IMR-90 (cell line): ENCODE measurements around the gene FLII. TPM values are rescaled to one million over a fixed set of nuclear protein-coding genes. Genes with fewer than 3 reads are reported as not detected.

Experiments used
- ATAC-seq: fragments of 200-7000 bp; cut with Tn5 transposase; 2 replicates; pipeline ENCODE4 v1.9.1; 2020; ENCODE audit warnings: low read depth, mild to moderate bottlenecking, moderate library complexity
- BruUV-seq: library from RNA; stranded (reverse); fragments of 400-500 nt; replicated peaks from 2 replicates; lab custom pipeline; 2021; lab: Mats Ljungman, UMichigan
- CTCF ChIA-PET: fragments of 300-600 bp; formaldehyde crosslinking; extraction: SDS; loops from one replicate; lab custom pipeline; 2021; ENCODE audit warnings: antibody characterized with exemption; lab: Yijun Ruan, JAX
- POLR2A ChIA-PET: fragments of 300-600 bp; sonication (Branson Sonifier 250); formaldehyde crosslinking; loops from one replicate; lab custom pipeline; 2022; ENCODE audit warnings: antibody characterized with exemption; ENCODE audit not compliant: unreplicated experiment; lab: Charles Lee
- DNase-seq: peaks from one replicate; pipeline ENCODE4 v3.0.0; 2013
- H2AFZ ChIP-seq: replicated peaks from 2 replicates; pipeline ENCODE3; 2013; ENCODE audit warnings: low read length, mild to moderate bottlenecking; ENCODE audit not compliant: poor library complexity
- H2AK5ac ChIP-seq: 2 replicates; pipeline ENCODE4 v1.6.1; 2013; ENCODE audit warnings: low read depth, low read length, inconsistent platforms
- H2AK9ac ChIP-seq: replicated peaks from 2 replicates; pipeline ENCODE3; 2013; ENCODE audit warnings: mild to moderate bottlenecking, low read depth, low read length, moderate library complexity; ENCODE audit not compliant: poor library complexity
- H2BK120ac ChIP-seq: 2 replicates; pipeline ENCODE4 v1.6.1; 2013; ENCODE audit warnings: low read depth, low read length, inconsistent platforms
- H2BK15ac ChIP-seq: 3 replicates; pipeline ENCODE4 v1.6.1; 2013; ENCODE audit warnings: low read depth, low read length, inconsistent platforms
- H2BK20ac ChIP-seq: 2 replicates; pipeline ENCODE4 v1.6.1; 2013; ENCODE audit warnings: low read depth, mild to moderate bottlenecking, inconsistent platforms, low read length, moderate library complexity
- H2BK5ac ChIP-seq: 2 replicates; pipeline ENCODE4 v1.6.1; 2013; ENCODE audit warnings: mild to moderate bottlenecking, low read depth, low read length, inconsistent platforms; ENCODE audit not compliant: poor library complexity, severe bottlenecking
- H3K14ac ChIP-seq: replicated peaks from 2 replicates; pipeline ENCODE4 v1.6.1; 2013; ENCODE audit warnings: low read depth, low read length, inconsistent platforms
- H3K18ac ChIP-seq: 2 replicates; pipeline ENCODE4 v1.6.1; 2013; ENCODE audit warnings: low read depth, low read length, control low read depth
- H3K23ac ChIP-seq: 2 replicates; pipeline ENCODE4 v1.6.1; 2013; ENCODE audit warnings: low read depth, low read length, inconsistent platforms
- H3K27ac ChIP-seq: 2 replicates; pipeline ENCODE4 v1.5.1; 2013; ENCODE audit warnings: mild to moderate bottlenecking, control low read depth, low read length; ENCODE audit not compliant: insufficient read depth
- H3K27me3 ChIP-seq: 2 replicates; pipeline ENCODE4 v1.6.1; 2013; ENCODE audit warnings: low read length; ENCODE audit not compliant: control insufficient read depth, insufficient read depth
- H3K36me3 ChIP-seq: 2 replicates; pipeline ENCODE4 v1.6.1; 2013; ENCODE audit warnings: low read length, mixed read lengths; ENCODE audit not compliant: control insufficient read depth, insufficient read depth
- H3K4ac ChIP-seq: 2 replicates; pipeline ENCODE4 v1.6.1; 2013; ENCODE audit warnings: low read depth, low read length, inconsistent platforms
- H3K4me1 ChIP-seq: 2 replicates; pipeline ENCODE4 v1.6.1; 2013; ENCODE audit warnings: low read length, mixed read lengths; ENCODE audit not compliant: control insufficient read depth, insufficient read depth
- H3K4me2 ChIP-seq: 2 replicates; pipeline ENCODE4 v1.6.1; 2013; ENCODE audit warnings: low read depth, mild to moderate bottlenecking, control low read depth, low read length, moderate library complexity
- H3K4me3 ChIP-seq: 2 replicates; pipeline ENCODE4 v1.5.1; 2013; ENCODE audit warnings: low read depth, mild to moderate bottlenecking, control low read depth, low read length, moderate library complexity; ENCODE audit not compliant: insufficient read depth
- H3K56ac ChIP-seq: 2 replicates; pipeline ENCODE4 v1.6.1; 2013; ENCODE audit warnings: low read length, inconsistent platforms; ENCODE audit not compliant: insufficient read depth; ENCODE audit errors: extremely low read depth
- H3K79me1 ChIP-seq, 2 experiments: 2 replicates each; pipeline ENCODE4 v1.6.1; 2013; ENCODE audit warnings: low read length in 2 of 2, inconsistent platforms in 1 of 2, low read depth in 1 of 2
- H3K9ac ChIP-seq: 2 replicates; pipeline ENCODE4 v1.6.1; 2013; ENCODE audit warnings: low read depth, low read length, control low read depth
- H3K9me1 ChIP-seq: 2 replicates; pipeline ENCODE4 v1.6.1; 2013; ENCODE audit warnings: low read length, inconsistent platforms; ENCODE audit not compliant: insufficient read depth
- H3K9me3 ChIP-seq: 2 replicates; pipeline ENCODE4 v1.6.1; 2013; ENCODE audit warnings: low read length; ENCODE audit not compliant: control insufficient read depth, insufficient read depth
- H4K20me1 ChIP-seq: 2 replicates; pipeline ENCODE4 v1.6.1; 2013; ENCODE audit warnings: low read length, inconsistent platforms; ENCODE audit not compliant: insufficient read depth
- H4K5ac ChIP-seq: 2 replicates; pipeline ENCODE4 v1.6.1; 2013; ENCODE audit warnings: mild to moderate bottlenecking, low read depth, low read length, control low read depth
- H4K8ac ChIP-seq, 2 experiments: 2 replicates each; pipeline ENCODE4 v1.6.1; 2013; ENCODE audit warnings: low read depth in 2 of 2, low read length in 2 of 2, control low read depth in 1 of 2, inconsistent platforms in 1 of 2
- H4K91ac ChIP-seq: 2 replicates; pipeline ENCODE4 v1.6.1; 2013; ENCODE audit warnings: low read depth, low read length, inconsistent platforms; ENCODE audit not compliant: insufficient read depth
- BHLHE40 ChIP-seq: fragments of 150-350 bp; IDR thresholded peaks from 2 replicates; pipeline ENCODE4 v1.6.1; 2016; ENCODE audit warnings: mild to moderate bottlenecking, low read depth, low read length
- CEBPB ChIP-seq: IDR thresholded peaks from 2 replicates; pipeline ENCODE4 v1.6.1; 2012; ENCODE audit warnings: low read depth, low read length, improper control_type of control experiment
- CHD1 ChIP-seq: IDR thresholded peaks from 2 replicates; pipeline ENCODE4 v1.6.1; 2012; ENCODE audit warnings: low read depth, low read length, improper control_type of control experiment
- FOS ChIP-seq: fragments of 150-350 bp; IDR thresholded peaks from 2 replicates; pipeline ENCODE4 v1.6.1; 2016; ENCODE audit warnings: low read depth, low read length
- MAFK ChIP-seq: IDR thresholded peaks from 2 replicates; pipeline ENCODE4 v1.6.1; 2012; ENCODE audit warnings: low read depth, low read length, improper control_type of control experiment
- MAZ ChIP-seq: IDR thresholded peaks from 2 replicates; pipeline ENCODE4 v1.6.1; 2012; ENCODE audit warnings: low read depth, mild to moderate bottlenecking, low read length, improper control_type of control experiment, moderate library complexity, borderline replicate concordance
- MXI1 ChIP-seq: IDR thresholded peaks from 2 replicates; pipeline ENCODE4 v1.6.1; 2012; ENCODE audit warnings: low read depth, mild to moderate bottlenecking, low read length, moderate library complexity, borderline replicate concordance
- NFE2L2 ChIP-seq: fragments of 150-350 bp; IDR thresholded peaks from 2 replicates; pipeline ENCODE4 v1.6.1; 2016; ENCODE audit warnings: low read depth, mild to moderate bottlenecking, low read length
- POLR2A ChIP-seq: IDR thresholded peaks from 2 replicates; pipeline ENCODE4 v1.6.1; 2012; ENCODE audit warnings: mild to moderate bottlenecking, low read depth, low read length
- RAD21 ChIP-seq: IDR thresholded peaks from 2 replicates; pipeline ENCODE4 v1.6.1; 2012; ENCODE audit warnings: low read length, improper control_type of control experiment
- RCOR1 ChIP-seq: IDR thresholded peaks from 2 replicates; pipeline ENCODE4 v1.6.1; 2012; ENCODE audit warnings: mild to moderate bottlenecking, low read length, improper control_type of control experiment; ENCODE audit not compliant: insufficient replicate concordance
- RFX5 ChIP-seq: IDR thresholded peaks from 2 replicates; pipeline ENCODE4 v1.8.0; 2012; ENCODE audit warnings: low read depth, mild to moderate bottlenecking, low read length, moderate library complexity
- SMC3 ChIP-seq: fragments of 150-350 bp; IDR thresholded peaks from 2 replicates; pipeline ENCODE4 v1.6.1; 2016; ENCODE audit warnings: low read depth, mild to moderate bottlenecking, antibody characterized with exemption, low read length, moderate library complexity
- WGBS, 2 experiments: methylation state at CpG; one replicate each; pipeline versions ENCODE4 v1.1.5 to v1.1.7; 2013; ENCODE audit warnings: missing lambda C conversion rate in 2 of 2; ENCODE audit not compliant: insufficient read length in 1 of 2; ENCODE audit errors: extremely low coverage in 2 of 2; 5-methylcytosine and 5-hydroxymethylcytosine counted together
- dilution Hi-C: fragments of 300-500 bp; cut with HindIII; formaldehyde crosslinking; loops from one replicate; pipeline ENCODE4 v1.14.3; 2018; ENCODE audit warnings: low sequenced_read_pairs; ENCODE audit not compliant: unreplicated experiment
- in situ Hi-C: fragments of 300-500 bp; cut with MboI; formaldehyde crosslinking; loops from 3 replicates; pipeline ENCODE4 v1.14.3; 2019; ENCODE audit warnings: low sequenced_read_pairs, inconsistent platforms, mixed read lengths
- intact Hi-C: fragments of 100-400 bp; cut with micrococcal nuclease; formaldehyde crosslinking; loops from 2 replicates; pipeline ENCODE4 v1.10.0; 2022
- polyA plus RNA-seq, 3 experiments: library from polyadenylated mRNA; depleted of rRNA; stranded (reverse); fragments of >200 nt; gene quantifications; 2 replicates each; pipeline ENCODE4 v1.2.3, GENCODE V29; 2012; ENCODE audit warnings: low replicate concordance in 1 of 3
- total RNA-seq: library from RNA; depleted of rRNA; stranded (reverse); fragments of >200 nt; gene quantifications from 2 replicates; pipeline ENCODE4 v1.2.3, GENCODE V29; 2012
- TF ChIP-seq, protein P1 (sequence below): conservative IDR thresholded peaks from 2 replicates; pipeline ENCODE4 v1.5.1; 2012; ENCODE audit warnings: mild to moderate bottlenecking, low read depth, low read length, improper control_type of control experiment
- TF ChIP-seq, protein P2 (sequence below): fragments of 150-350 bp; IDR thresholded peaks from 2 replicates; pipeline ENCODE4 v1.6.1; 2016; ENCODE audit warnings: low read depth, mild to moderate bottlenecking, low read length, moderate library complexity, borderline replicate concordance

The FLII gene
- total and polyA plus RNA-seq, 2 of the 4 experiments (the other 2 are of a cell fraction), result 263 to 290 TPM

GRCh38 chr17:18231164-18231563, 27.4 kb downstream of the FLII start (continued):
- TF ChIP-seq MAZ (no peak), SMC3 (no peak), RFX5 (no peak)

GRCh38 chr17:18230288-18231141, 28.0 kb downstream of the FLII start:
- Histone ChIP-seq H3K4me3 (no peak overlapping the region), H2BK20ac (no peak overlapping the region), H4K5ac (no peak overlapping the region), H3K14ac (no peak overlapping the region), H2BK5ac (no peak overlapping the region), H3K36me3 (peaks cover 34% of the 10 kb centered on the region; the same call in 1 of the 2 replicates), H3K23ac (no peak overlapping the region), H3K18ac (no peak overlapping the region), H3K4me2 (no peak overlapping the region), H2AK5ac (no peak overlapping the region), H3K27me3 (no peaks in the 10 kb centered on the region), H3K4ac (no peak overlapping the region), H3K27ac (no peak overlapping the region), H4K8ac (no peak overlapping the region), H2BK120ac (no peak overlapping the region), H3K9me3 (no peaks in the 10 kb centered on the region), H2AFZ (no peak overlapping the region), H3K9ac (no peak overlapping the region), H3K79me1 (peaks cover 16 to 79% of the 10 kb centered on the region in 2 experiments), H3K9me1 (peaks cover 3% of the 10 kb centered on the region), H4K20me1 (peaks cover 61% of the 10 kb centered on the region), H4K91ac (no peak overlapping the region), H3K4me1 (peaks cover 10% of the 10 kb centered on the region), H3K56ac (no peak overlapping the region), H2AK9ac (peak overlapping the region; percentile 59), H2BK15ac (no peak overlapping the region)
- ATAC-seq (no peak), DNase-seq (no peak)
- WGBS, 2 experiments, result 76% methylated on average over 5 of the region's 14 CpGs; no CpG with 5 or more reads in 1 of the 2 experiments
- no TSS peak for BruUV-seq
- in situ Hi-C loops (no loop called here), intact Hi-C loops (no loop called here), dilution Hi-C loops (no loop called here)
- POLR2A ChIA-PET, result no interaction called here
- CTCF ChIA-PET, result no interaction called here
- TF ChIP-seq POLR2A, result no peak
- no peak for TF ChIP-seq NFE2L2
- TF ChIP-seq CEBPB, result no peak
- TF ChIP-seq BHLHE40, result no peak
- TF ChIP-seq, protein P1, sequence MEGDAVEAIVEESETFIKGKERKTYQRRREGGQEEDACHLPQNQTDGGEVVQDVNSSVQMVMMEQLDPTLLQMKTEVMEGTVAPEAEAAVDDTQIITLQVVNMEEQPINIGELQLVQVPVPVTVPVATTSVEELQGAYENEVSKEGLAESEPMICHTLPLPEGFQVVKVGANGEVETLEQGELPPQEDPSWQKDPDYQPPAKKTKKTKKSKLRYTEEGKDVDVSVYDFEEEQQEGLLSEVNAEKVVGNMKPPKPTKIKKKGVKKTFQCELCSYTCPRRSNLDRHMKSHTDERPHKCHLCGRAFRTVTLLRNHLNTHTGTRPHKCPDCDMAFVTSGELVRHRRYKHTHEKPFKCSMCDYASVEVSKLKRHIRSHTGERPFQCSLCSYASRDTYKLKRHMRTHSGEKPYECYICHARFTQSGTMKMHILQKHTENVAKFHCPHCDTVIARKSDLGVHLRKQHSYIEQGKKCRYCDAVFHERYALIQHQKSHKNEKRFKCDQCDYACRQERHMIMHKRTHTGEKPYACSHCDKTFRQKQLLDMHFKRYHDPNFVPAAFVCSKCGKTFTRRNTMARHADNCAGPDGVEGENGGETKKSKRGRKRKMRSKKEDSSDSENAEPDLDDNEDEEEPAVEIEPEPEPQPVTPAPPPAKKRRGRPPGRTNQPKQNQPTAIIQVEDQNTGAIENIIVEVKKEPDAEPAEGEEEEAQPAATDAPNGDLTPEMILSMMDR, result no peak
- no peak for TF ChIP-seq FOS
- no peak for TF ChIP-seq MAFK
- TF ChIP-seq CHD1, result no peak
- no peak for TF ChIP-seq RCOR1
- TF ChIP-seq MXI1, result no peak
- TF ChIP-seq RFX5, result no peak
- no peak for TF ChIP-seq RAD21
- TF ChIP-seq, protein P2, sequence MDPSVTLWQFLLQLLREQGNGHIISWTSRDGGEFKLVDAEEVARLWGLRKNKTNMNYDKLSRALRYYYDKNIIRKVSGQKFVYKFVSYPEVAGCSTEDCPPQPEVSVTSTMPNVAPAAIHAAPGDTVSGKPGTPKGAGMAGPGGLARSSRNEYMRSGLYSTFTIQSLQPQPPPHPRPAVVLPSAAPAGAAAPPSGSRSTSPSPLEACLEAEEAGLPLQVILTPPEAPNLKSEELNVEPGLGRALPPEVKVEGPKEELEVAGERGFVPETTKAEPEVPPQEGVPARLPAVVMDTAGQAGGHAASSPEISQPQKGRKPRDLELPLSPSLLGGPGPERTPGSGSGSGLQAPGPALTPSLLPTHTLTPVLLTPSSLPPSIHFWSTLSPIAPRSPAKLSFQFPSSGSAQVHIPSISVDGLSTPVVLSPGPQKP, result no peak
